CD14-positive monocyte (primary cell): ENCODE results near the gene GOLGA7B. TPM values are rescaled to one million over a fixed set of nuclear protein-coding genes. Genes with fewer than 3 reads are reported as not detected.
A peak's percentile ranks its signal among the peaks of the same experiment; 100 is the strongest.
"Not testable (repeated sequence)": the region's sequence is repeated elsewhere in the genome, so short reads cannot be mapped to it uniquely, and the experiment has no call there.

Source experiments
- DNase-seq, 3 donors: peaks; one replicate each; pipeline ENCODE4 v3.0.0-alpha.2; 2011 to 2022
- H2AFZ ChIP-seq: 2 replicates; pipeline ENCODE4 v1.6.0; 2012; ENCODE audit warnings: mild to moderate bottlenecking, low read depth, low read length, inconsistent platforms; ENCODE audit not compliant: insufficient read depth, poor library complexity, severe bottlenecking
- H3K27ac ChIP-seq, 2 donors: 1 replicate in 1 of 2; 2 replicates in 1 of 2; pipeline ENCODE4 v1.5.1; 2012 to 2013; ENCODE audit warnings: low read length in 2 of 2, control low read depth in 1 of 2, inconsistent platforms in 1 of 2, low read depth in 1 of 2, mild to moderate bottlenecking in 1 of 2
- H3K27me3 ChIP-seq, 2 donors: one replicate each; pipeline versions ENCODE4 v1.6.0 to v1.6.1; 2011 to 2013; ENCODE audit warnings: low read length in 2 of 2; ENCODE audit not compliant: control insufficient read depth in 2 of 2, insufficient read depth in 2 of 2
- H3K36me3 ChIP-seq, 2 donors: replicated peaks in 1 of 2; 1 replicate in 1 of 2; 2 replicates in 1 of 2; pipeline versions ENCODE4 v1.5.1 to v1.6.1; 2012 to 2013; ENCODE audit warnings: low read length in 2 of 2, control low read depth in 1 of 2, inconsistent platforms in 1 of 2, mild to moderate bottlenecking in 1 of 2; ENCODE audit not compliant: insufficient read depth in 2 of 2, control insufficient read depth in 1 of 2
- H3K4me1 ChIP-seq, 2 donors: 1 replicate in 1 of 2; 2 replicates in 1 of 2; pipeline versions ENCODE4 v1.5.1 to v1.6.1; 2012 to 2013; ENCODE audit warnings: low read length in 2 of 2, control low read depth in 1 of 2, inconsistent platforms in 1 of 2, mild to moderate bottlenecking in 1 of 2, moderate library complexity in 1 of 2; ENCODE audit not compliant: insufficient read depth in 2 of 2, control insufficient read depth in 1 of 2
- H3K4me2 ChIP-seq: replicated peaks from 2 replicates; pipeline ENCODE3; 2012; ENCODE audit warnings: low read length, moderate library complexity, mild to moderate bottlenecking; ENCODE audit not compliant: poor library complexity, severe bottlenecking; ENCODE audit errors: extremely low read depth
- H3K4me3 ChIP-seq, 3 experiments: fragments of 200-600 bp in 1 of 3; sonication (generic) in 1 of 3; replicated peaks in 1 of 3; 1 replicate in 2 of 3; 2 replicates in 1 of 3; pipeline ENCODE4 v1.5.1; 2011 to 2013; ENCODE audit warnings: low read length in 3 of 3, mild to moderate bottlenecking in 3 of 3, control low read depth in 2 of 3, low read depth in 2 of 3, inconsistent platforms in 1 of 3, moderate library complexity in 1 of 3
- H3K79me2 ChIP-seq: 2 replicates; pipeline ENCODE4 v1.6.0; 2012; ENCODE audit warnings: mild to moderate bottlenecking, control low read depth, inconsistent platforms, low read length, moderate library complexity; ENCODE audit not compliant: insufficient read depth
- H3K9ac ChIP-seq: 2 replicates; pipeline ENCODE4 v1.6.0; 2017; ENCODE audit warnings: low read length, mild to moderate bottlenecking; ENCODE audit not compliant: insufficient read depth, poor library complexity, severe bottlenecking
- H3K9me3 ChIP-seq, 2 donors: replicated peaks in 1 of 2; 1 replicate in 1 of 2; 2 replicates in 1 of 2; pipeline versions ENCODE4 v1.5.1 to v1.6.1; 2012 to 2013; ENCODE audit warnings: low read length in 2 of 2, control low read depth in 1 of 2; ENCODE audit not compliant: control insufficient read depth in 1 of 2, insufficient read depth in 1 of 2
- H4K20me1 ChIP-seq: 2 replicates; pipeline ENCODE4 v1.6.0; 2012; ENCODE audit warnings: mild to moderate bottlenecking, low read length, control low read depth, moderate library complexity; ENCODE audit not compliant: insufficient read depth
- H3K27ac Mint-ChIP-seq, 7 donors: one replicate each; pipeline ENCODE4 v1.8.0; 2020; ENCODE audit warnings: mild to moderate bottlenecking in 7 of 7, mixed read lengths in 7 of 7, moderate library complexity in 6 of 7, inconsistent platforms in 2 of 7
- H3K27me3 Mint-ChIP-seq, 3 donors: one replicate each; pipeline ENCODE4 v1.8.0; 2021 to 2022; ENCODE audit warnings: low read depth in 3 of 3, mild to moderate bottlenecking in 3 of 3, mixed read lengths in 3 of 3, moderate library complexity in 3 of 3, inconsistent platforms in 1 of 3
- H3K36me3 Mint-ChIP-seq, 2 donors: one replicate each; pipeline ENCODE4 v1.8.0; 2020; ENCODE audit warnings: mixed read lengths in 2 of 2, inconsistent platforms in 1 of 2, mild to moderate bottlenecking in 1 of 2
- H3K4me1 Mint-ChIP-seq: one replicate; pipeline ENCODE4 v1.8.0; 2020; ENCODE audit warnings: mild to moderate bottlenecking, mixed read lengths
- H3K4me3 Mint-ChIP-seq, 2 donors: one replicate each; pipeline ENCODE4 v1.8.0; 2020; ENCODE audit warnings: mild to moderate bottlenecking in 2 of 2, mixed read lengths in 2 of 2, moderate library complexity in 1 of 2
- H3K9me3 Mint-ChIP-seq, 7 donors: one replicate each; pipeline ENCODE4 v1.8.0; 2020 to 2022; ENCODE audit warnings: mixed read lengths in 7 of 7, mild to moderate bottlenecking in 6 of 7, moderate library complexity in 6 of 7, inconsistent platforms in 2 of 7
- WGBS: methylation state at CpG from one replicate; pipeline ENCODE4 v1.1.5; 2013; ENCODE audit warnings: missing lambda C conversion rate; ENCODE audit not compliant: insufficient coverage; 5-methylcytosine and 5-hydroxymethylcytosine counted together
- intact Hi-C, 2 donors: fragments of 100-400 bp; cut with micrococcal nuclease; formaldehyde crosslinking; loops; one replicate each; pipeline versions ENCODE4 v1.15.0 to v1.15.1; 2023
- polyA plus RNA-seq, 3 donors: library from polyadenylated mRNA; depleted of rRNA in 1 of 3; unstranded in 2 of 3; stranded (reverse) in 1 of 3; fragments of 300-500 nt in 2 of 3; fragments of >200 nt in 1 of 3; fragmentation: Illumina TruSeq in 2 of 3; gene quantifications; 1 replicate in 2 of 3; 2 replicates in 1 of 3; pipeline ENCODE4 v1.2.3, GENCODE V29; 2012 to 2021
- TF ChIP-seq, protein P1 (sequence below): fragments of 200-600 bp; IDR thresholded peaks from one replicate; pipeline ENCODE4 v1.8.0; 2022; ENCODE audit warnings: antibody characterized with exemption, mild to moderate bottlenecking

The GOLGA7B gene
- polyA plus RNA-seq, 3 donors = 0.03 TPM; not detected in 2

DNA sequence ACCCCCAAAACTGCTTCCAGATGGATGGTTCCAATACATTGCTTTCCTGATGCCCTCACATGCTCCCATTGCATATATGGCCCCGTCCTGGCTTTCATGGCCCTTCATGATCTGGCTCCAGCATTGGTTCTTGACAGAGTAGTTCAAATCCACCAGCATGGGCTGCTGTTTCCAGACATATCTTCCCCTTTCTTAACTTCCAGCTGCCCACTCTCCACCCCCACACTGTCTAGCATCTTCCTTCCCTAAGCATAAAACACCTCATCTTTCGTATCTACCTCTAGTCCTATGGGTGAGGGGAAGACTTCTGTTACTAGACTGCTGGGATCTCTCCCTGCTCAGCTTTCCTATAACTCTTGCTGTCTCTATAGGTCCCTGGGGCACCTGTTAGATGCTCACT lies 13.2 kb upstream of the GOLGA7B start:
- H3K4me2 ChIP-seq = no peak overlapping the region
- TF ChIP-seq, protein P1, sequence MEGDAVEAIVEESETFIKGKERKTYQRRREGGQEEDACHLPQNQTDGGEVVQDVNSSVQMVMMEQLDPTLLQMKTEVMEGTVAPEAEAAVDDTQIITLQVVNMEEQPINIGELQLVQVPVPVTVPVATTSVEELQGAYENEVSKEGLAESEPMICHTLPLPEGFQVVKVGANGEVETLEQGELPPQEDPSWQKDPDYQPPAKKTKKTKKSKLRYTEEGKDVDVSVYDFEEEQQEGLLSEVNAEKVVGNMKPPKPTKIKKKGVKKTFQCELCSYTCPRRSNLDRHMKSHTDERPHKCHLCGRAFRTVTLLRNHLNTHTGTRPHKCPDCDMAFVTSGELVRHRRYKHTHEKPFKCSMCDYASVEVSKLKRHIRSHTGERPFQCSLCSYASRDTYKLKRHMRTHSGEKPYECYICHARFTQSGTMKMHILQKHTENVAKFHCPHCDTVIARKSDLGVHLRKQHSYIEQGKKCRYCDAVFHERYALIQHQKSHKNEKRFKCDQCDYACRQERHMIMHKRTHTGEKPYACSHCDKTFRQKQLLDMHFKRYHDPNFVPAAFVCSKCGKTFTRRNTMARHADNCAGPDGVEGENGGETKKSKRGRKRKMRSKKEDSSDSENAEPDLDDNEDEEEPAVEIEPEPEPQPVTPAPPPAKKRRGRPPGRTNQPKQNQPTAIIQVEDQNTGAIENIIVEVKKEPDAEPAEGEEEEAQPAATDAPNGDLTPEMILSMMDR = no peak
- H3K4me1 Mint-ChIP-seq = peaks cover 7% of the 10 kb centered on the region
- DNase-seq = no peak
- no peaks in the 10 kb centered on the region for H3K9me3 ChIP-seq
- H3K4me1 ChIP-seq = peaks cover 0 to 6% of the 10 kb centered on the region in 2 donors
- H3K27me3 ChIP-seq = peaks cover 2 to 13% of the 10 kb centered on the region in 2 donors
- whole genome bisulfite sequencing = 89% methylated on average over 1 of the region's 2 CpGs
- H3K27ac ChIP-seq = no peak overlapping the region
- H3K4me3 ChIP-seq = no peak overlapping the region
- H2AFZ ChIP-seq = no peak overlapping the region
- H3K36me3 ChIP-seq = no peaks in the 10 kb centered on the region
- no peaks in the 10 kb centered on the region for H3K36me3 Mint-ChIP-seq
- peak overlapping the region in 1 of 2 donors; percentile 28 for H3K4me3 Mint-ChIP-seq
- no peaks in the 10 kb centered on the region for H4K20me1 ChIP-seq
- H3K27me3 Mint-ChIP-seq = peaks cover 17 to 36% (median 29%) of the 10 kb centered on the region in 3 donors
- no peak overlapping the region for H3K27ac Mint-ChIP-seq
- intact Hi-C loops = no loop called here
- no peaks in the 10 kb centered on the region for H3K79me2 ChIP-seq
- H3K9me3 Mint-ChIP-seq = peaks cover 0 to 6% (median 3%) of the 10 kb centered on the region in 7 donors
- no peak overlapping the region for H3K9ac ChIP-seq

DNA sequence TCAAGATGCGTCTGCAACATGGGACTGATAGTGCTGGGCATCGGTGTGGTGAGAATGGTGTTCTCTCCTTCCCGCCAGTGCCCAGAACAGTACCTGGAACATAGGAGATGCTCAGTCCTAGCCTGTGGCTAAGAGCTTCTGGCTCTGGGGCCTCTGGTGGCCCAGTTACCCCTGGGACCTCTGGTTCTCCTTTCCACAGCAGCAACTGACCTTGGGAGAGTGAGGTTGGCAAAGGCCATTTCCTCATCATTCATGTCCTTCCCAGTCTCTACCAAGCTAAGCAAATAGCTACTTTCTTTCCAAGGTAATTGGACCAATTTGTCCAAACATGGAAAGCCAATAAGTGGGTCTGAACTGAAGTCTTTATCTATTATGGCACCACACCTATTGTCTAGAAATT lies 11.6 kb upstream of the GOLGA7B start:
- Histone ChIP-seq H3K36me3 (no peaks in the 10 kb centered on the region), H2AFZ (no peak overlapping the region), H3K27ac (no peak overlapping the region), H3K4me2 (no peak overlapping the region), H3K9ac (no peak overlapping the region), H3K4me1 (peaks cover 0 to 6% of the 10 kb centered on the region in 2 donors), H3K27me3 (peaks cover 8 to 16% of the 10 kb centered on the region in 2 donors), H3K4me3 (no peak overlapping the region), H3K79me2 (no peaks in the 10 kb centered on the region), H3K9me3 (no peaks in the 10 kb centered on the region), H4K20me1 (no peaks in the 10 kb centered on the region)
- TF ChIP-seq, protein P1 = no peak
- Mint-ChIP-seq H3K9me3 (peaks cover 0 to 6% (median 3%) of the 10 kb centered on the region in 7 donors), H3K4me3 (no peak overlapping the region), H3K36me3 (no peaks in the 10 kb centered on the region), H3K27me3 (peaks cover 17 to 41% (median 27%) of the 10 kb centered on the region in 3 donors), H3K27ac (no peak overlapping the region), H3K4me1 (peaks cover 10% of the 10 kb centered on the region)
- WGBS = 97% methylated on average over 3 of the region's 3 CpGs
- DNase-seq = no peak
- intact Hi-C loops = no loop called here

DNA sequence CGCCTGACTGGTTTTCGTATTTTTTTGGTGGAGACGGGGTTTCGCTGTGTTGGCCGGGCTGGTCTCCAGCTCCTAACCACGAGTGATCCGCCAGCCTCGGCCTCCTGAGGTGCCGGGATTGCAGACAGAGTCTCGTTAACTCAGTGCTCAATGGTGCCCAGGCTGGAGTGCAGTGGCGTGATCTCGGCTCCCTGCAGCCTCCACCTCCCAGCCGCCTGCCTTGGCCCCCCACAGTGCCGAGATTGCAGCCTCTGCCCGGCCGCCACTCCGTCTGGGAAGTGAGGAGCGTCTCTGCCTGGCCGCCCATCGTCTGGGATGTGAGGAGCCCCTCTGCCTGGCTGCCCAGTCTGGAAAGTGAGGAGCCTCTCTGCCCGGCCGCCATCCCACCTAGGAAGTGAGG lies 8.5 kb upstream of the GOLGA7B start:
- DNase-seq, H4K20me1 ChIP-seq, H3K9me3 Mint-ChIP-seq, H3K4me1 Mint-ChIP-seq, H3K9me3 ChIP-seq, H3K4me3 Mint-ChIP-seq, H3K4me3 ChIP-seq, H3K4me1 ChIP-seq, intact Hi-C loops, H3K9ac ChIP-seq, H2AFZ ChIP-seq, H3K4me2 ChIP-seq, H3K36me3 ChIP-seq, H3K27ac Mint-ChIP-seq, H3K79me2 ChIP-seq, H3K36me3 Mint-ChIP-seq, H3K27ac ChIP-seq: not testable (repeated sequence)
- WGBS = 81% methylated on average over 5 of the region's 22 CpGs
- peaks cover 16 to 21% of the 10 kb centered on the region in 2 donors for H3K27me3 ChIP-seq
- peaks cover 20 to 45% (median 28%) of the 10 kb centered on the region in 3 donors for H3K27me3 Mint-ChIP-seq
